GM12892 (cell line): ENCODE data around the gene VPS13D.

ENCODE experiments used
- POLR2A ChIP-seq: IDR thresholded peaks from 2 replicates; pipeline ENCODE4 v1.6.1; 2011; ENCODE audit warnings: low read depth, low read length, control low read depth
- POLR2AphosphoS5 ChIP-seq: IDR thresholded peaks from 2 replicates; pipeline ENCODE4 v1.6.1; 2011; ENCODE audit warnings: low read depth, low read length, control low read depth
- TAF1 ChIP-seq: IDR thresholded peaks from 2 replicates; pipeline ENCODE4 v1.6.1; 2011; ENCODE audit warnings: low read depth, mild to moderate bottlenecking, control low read depth, low read length, borderline replicate concordance

GRCh38 chr1:12232221-12232620, 2.4 kb downstream of the VPS13D start:
- TF ChIP-seq POLR2AphosphoS5 (no peak), POLR2A (no peak), TAF1 (no peak)
